MG63 (cell line): ENCODE data around the gene CRPPA. TPM values are rescaled to one million over a fixed set of nuclear protein-coding genes. Genes with fewer than 3 reads are reported as not detected.

ENCODE experiments used
- total RNA-seq: library from RNA; depleted of rRNA; stranded (reverse); fragments of >200 nt; shearing (Covaris generic); gene quantifications from 2 replicates; pipeline ENCODE4 v1.2.3, GENCODE V29; 2014; ENCODE audit warnings: low replicate concordance; rRNA removed

The CRPPA gene
- total RNA-seq, 1 experiment from 2014 or later, result 0.33 TPM

Other genes starting within 250 kb of the CRPPA start
- not detected in 2 replicates for gene SOSTDC1, start 44.2 kb upstream of the CRPPA start, total RNA-seq
- gene LRRC72, start 105.3 kb upstream of the CRPPA start, total RNA-seq, result not detected in 2 replicates
- gene ANKMY2, start 224.2 kb upstream of the CRPPA start, total RNA-seq, result 18.5 and 21.0 TPM in 2 replicates
- 120 and 182 TPM in 2 replicates for gene BZW2, start 224.6 kb upstream of the CRPPA start, total RNA-seq